HG03565 (cell line): ENCODE data around the gene ABCF2.

Experiments
- ATAC-seq: cut with Tn5 transposase; IDR thresholded peaks from one replicate; pipeline ENCODE4 v1.9.1; 2021; ENCODE audit warnings: mild to moderate bottlenecking, moderate library complexity; ENCODE audit not compliant: unreplicated experiment

ABCF2 gene

DNA sequence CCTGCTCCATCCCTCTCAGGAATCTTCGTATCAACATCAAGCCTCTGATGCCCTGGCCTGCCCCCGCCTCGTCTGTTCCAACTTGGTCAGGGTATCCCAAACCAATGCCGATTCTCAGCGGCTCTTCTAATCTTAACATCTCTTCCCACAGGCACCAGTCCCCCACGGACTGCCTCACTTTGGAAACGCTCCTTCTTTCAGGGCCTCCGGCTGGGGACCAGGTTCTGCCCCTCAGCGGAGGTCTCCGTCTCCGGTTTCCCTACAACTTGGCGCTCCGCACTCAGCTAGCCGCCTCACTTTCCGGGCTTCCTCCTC lies 488 bp downstream of the ABCF2 start:
- ATAC-seq = no peak

DNA sequence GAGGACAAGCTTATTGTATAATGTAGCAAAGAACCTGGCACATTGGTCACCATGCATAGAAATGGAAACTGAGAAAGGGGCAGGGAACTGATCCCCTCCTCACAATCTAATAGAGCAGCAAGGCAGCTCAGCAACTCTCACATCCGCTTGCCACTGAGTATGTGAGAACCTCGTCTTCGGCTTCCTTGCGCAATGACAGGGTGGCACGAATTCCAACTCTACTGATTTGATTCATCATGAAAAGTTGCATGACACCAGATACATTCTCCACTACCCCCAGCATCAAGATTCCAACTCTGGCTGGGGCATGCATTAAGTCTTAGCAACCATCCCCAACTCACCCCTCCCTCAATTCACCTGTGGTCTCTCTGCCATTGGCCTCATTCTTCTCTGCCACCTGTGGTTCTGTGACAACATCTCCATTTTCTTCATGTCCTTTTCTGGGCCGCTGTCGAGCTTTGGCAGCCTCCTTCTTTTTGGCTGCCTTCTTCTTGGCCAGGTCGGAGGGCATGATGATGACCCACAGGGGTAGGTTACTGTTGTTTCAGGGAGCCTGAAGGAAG lies 976 bp downstream of the ABCF2 start:
- ATAC-seq = no peak

DNA sequence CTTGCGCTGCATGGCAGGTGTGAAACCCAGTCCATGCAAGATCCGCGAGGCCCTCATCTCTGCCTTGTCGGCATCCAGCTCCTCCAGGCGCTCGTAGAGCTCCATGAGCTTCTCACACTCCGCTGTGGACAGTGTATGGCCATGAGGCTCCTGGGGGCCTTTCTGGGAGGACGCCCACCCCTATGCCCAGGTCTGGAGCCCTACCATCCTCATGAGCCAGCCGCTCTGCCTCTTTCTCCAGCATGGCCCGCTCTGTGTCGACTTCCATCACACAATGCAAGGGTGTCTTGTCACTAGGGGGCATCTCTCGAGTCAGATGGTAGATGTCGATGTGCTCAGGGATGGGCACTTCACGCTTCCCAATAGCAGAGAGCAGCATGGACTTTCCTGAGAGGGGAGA lies 3.3 kb downstream of the ABCF2 start:
- ATAC-seq = no peak

DNA sequence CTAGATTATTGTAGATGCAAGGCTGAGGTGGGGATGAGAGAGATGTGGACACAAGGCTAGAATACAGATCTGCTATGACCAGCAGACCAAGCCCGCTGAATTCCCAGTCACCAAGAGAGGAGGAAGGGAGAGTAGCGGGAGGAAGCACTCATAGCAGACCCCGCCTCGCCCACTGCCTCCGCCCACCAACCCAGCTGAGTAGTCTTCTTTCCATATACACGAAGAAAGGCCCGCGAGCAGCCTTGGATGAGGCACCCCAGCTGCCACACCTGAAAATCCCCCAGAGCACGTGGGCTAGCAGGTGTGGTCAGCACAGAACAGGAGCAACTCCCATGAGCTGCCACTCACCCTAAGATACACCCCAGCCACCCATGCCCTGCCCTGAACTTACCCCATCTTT lies 8.8 kb downstream of the ABCF2 start:
- no peak for ATAC-seq

DNA sequence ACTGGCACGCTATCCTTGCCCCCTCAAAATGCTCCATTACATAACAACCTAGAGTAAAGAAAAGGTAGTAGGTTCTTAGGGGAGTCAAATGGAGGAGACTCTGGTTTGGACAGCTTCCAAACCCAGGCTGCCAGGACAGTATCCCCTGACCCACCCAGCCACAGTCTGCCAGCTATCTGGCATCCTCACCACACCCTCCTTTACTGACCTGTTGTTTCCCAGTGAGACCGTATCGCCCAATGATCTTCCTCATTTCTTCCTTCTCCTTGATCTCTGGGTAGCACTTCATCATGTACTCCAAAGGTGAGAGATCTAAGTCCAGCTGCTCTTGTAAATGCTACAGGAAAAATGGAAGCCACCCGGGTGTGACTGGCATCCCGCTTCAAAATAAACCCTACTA lies 11.6 kb downstream of the ABCF2 start:
- ATAC-seq = no peak

DNA sequence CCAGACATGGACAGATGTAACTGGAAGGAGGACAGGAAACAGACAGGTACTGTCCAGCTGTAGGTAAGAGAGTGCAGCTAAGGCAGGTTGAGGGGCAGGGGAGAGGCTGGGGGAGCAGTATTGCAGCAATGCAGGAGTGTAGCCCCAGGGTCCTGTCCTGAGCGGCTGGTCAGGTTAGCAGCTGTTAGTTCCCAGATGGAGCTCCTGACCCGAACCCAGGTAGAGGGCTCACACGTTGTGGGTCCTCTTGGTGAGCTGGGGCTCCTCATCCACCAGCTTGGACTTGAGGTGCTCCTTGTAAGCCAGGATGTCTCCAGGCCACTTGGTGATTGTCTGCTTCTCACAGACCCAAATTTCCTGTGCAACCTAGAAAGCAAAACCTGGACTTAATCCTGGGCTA lies 13.2 kb downstream of the ABCF2 start:
- no peak for ATAC-seq

DNA sequence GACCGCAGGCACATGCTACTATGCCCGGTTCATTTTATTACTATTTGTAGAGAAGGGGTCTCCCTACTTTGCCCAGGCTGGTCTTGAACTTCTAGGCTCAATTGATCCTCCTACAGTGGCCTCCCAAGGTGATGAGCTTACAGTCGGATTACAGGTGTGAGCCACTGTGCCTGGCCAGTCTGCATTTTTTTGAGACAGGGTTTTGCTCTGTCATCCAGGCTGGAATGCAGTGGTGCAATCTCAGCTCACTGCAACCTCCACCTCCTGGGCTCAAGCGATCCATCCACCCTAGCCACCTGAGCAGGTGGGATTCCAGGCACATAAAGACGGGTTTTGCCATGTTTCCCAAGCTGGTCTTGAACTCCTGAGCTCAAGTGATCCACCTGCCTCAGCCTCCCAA lies 14.4 kb downstream of the ABCF2 start:
- ATAC-seq = no peak

DNA sequence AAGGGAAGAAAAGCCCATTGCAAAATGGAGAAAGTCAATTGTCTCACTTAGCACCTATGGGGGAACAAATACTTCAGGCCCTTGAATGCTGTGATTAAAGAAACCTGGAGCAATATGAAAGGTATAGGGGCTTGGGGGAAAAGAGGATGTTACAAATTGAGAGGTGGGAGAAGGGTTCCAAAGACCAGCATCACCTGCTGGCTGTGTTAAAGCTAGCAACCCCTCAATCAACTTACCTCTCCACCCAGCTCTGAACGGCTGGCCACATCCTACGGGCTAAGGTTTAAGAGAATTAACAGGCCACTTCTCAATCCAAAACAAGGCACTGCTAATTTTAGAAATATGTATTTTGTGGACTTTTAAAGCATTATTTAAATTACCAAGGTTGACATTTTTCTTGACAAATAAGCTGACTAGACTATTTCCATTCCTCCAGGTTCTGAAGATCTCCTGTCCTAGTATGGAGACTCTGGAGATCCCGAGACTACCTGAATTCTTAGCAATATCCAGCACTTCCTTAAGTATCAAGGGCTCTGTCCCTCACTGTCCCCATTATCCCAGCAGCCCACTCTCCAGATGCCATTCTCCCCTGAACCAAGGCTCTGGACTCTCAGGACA lies 15.7 kb downstream of the ABCF2 start:
- ATAC-seq = no peak

DNA sequence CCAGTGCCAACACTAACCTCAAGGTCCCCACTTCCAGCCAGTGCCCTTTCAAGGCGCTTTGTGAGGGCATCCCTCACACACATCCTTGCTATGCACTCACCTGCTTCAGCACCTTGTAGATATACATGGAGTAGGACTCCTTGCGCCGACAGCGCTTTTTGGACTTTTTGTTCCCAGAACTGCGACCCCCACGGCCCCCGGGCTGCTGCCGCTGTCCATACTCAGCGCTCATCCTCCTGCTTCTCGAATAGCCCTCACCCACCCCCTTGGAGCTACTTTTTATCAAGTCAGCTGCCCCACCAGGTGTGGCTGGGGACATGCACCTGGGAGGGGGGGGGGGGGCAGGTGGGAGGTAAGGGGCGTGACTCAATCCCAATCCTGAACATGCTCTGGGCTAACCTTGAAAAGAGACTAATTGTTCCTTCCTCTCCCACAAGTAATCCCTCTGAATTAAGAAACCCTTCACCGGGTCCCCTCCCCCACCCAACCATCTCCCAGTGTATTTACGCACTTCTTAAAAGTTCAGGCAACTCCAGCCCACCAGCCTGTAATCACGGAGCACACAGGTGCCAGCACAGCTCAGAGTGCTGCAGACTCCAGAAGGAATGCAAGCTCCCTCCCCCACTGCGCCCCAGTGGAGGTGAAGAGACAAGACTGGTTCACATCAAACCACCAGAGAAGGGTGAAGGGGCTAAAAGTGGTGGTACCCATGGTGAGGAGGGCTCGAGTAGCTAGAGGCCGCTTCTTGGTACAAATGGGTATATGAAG lies 16.7 kb downstream of the ABCF2 start, which contains the start of gene H2BK1:
Gene H2BK1, minus strand, starts transcription at position 402 of the 768 bp plus-strand sequence. Its CDS starts 170 bp downstream, at position 232.
- no peak for ATAC-seq

DNA sequence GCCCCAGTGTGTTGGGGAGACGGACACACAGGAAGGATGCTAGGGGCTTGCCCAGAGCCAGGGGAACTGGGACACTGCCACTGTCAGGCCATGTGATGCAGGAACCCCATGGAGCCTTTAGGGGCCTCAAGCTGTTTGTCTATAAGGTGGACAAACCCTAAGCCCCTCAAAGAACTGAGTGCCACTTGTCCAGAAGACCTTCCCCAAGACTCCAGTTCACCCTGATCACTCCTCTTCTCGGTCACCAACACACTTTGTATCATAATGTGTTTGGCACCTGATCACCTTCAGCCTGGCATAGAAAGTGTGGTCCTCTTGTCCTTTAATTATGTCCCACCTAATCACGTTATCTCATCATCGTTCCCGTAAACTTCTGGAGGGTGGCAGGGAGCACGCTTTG lies 17.4 kb downstream of the ABCF2 start:
- ATAC-seq = no peak

DNA sequence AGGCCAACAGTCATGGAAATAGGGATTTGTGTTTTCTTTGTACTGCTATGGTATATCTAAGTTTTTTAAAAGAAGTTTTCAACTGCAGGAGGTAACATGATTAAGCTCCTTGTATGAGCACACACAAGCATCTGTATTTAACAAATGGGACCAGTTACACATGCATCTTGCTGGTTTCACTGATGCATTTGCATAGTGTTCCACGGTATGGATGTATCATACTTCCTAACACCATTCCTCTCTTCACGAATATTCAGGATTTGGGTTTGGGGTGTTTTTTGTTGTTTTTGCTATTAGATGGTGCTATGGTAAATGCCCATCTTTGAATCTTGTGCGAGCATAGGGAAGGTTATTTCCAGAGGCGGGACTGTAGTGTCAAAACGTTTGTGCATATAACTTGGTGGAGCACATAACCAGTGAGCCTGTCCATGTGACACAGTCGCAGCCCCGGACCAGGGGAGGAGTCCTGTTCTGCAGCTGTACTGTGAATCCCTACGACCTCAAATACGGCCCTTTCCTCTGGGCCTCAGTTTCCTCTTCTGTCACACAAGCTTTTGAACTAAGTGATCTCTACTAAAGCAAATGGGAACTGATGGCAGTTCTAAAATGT lies 18.6 kb downstream of the ABCF2 start:
- ATAC-seq = no peak

DNA sequence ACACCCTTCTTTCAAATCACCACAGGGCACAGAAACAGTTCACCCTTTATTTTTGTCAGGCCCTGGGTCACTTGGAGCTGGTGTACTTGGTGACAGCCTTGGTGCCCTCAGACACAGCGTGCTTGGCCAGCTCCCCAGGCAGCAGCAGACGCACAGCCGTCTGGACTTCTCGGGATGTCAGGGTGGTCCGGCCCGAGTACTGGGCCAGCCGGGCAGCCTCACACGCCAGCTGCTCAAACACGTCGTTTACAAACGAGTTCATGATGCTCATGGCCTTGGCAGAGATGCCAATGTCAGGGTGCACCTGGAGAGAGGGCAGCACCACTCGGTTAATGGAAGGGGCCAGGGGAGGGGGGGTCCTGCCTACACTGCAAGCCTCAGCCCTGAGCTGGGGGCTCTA lies 19.2 kb downstream of the ABCF2 start:
- no peak for ATAC-seq

DNA sequence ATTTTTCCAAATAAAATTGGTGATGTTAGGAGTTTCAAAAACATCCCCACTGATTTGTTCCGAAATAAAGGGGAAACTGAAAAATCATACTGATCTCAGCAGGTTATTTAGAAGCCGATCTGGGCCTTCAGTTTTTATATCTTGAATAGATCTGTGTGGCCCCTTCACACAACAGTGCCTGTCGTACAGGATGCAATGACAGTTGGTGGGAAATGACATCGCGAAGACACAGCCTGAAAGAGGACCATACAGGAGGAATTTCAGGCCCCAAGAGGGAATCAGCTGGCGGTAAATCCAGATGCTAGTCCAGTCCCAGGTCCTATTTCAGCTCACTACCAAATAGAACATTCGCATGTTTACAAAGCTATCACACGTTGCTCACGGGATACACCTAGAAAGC lies 19.7 kb downstream of the ABCF2 start:
- no peak for ATAC-seq

DNA sequence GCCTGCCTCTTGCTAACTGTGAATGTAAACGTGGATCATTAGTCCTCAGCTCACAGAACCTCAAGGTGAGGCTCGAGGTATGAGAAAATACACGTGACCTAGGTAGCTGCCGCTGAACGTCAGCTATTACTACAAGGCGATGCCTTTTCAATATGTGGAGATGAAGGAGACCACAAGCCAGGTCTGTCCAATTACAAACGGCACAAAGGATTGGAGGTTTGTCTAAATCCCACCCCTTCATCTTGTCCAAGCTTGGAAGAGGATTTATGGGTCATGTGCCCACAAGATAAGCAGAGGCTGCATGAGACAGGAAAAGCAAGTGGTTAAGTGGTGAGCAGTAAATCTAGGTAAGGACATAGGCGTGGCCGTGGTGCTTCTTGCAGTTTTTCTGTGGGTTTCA lies 20.1 kb downstream of the ABCF2 start:
- no peak for ATAC-seq

DNA sequence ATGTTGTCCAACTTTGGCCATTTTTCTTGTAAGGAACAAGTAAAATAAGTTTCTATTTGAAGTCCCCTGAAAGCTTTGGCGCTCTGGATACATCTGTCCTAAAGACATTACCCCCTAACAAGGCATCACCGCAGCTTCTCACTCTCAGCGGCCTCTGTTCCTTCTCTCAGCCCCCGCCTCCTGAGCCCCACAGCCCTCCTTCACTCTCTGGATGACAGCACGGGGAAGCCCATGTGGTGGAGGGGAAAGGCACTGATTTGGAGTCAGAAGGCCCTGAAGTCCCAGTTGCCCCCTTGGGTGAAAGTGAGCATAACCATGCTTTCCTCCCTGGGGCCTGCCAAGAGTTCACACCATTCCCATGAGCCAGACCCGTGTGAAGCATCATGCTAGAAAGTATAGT lies 21.3 kb downstream of the ABCF2 start:
- no peak for ATAC-seq

DNA sequence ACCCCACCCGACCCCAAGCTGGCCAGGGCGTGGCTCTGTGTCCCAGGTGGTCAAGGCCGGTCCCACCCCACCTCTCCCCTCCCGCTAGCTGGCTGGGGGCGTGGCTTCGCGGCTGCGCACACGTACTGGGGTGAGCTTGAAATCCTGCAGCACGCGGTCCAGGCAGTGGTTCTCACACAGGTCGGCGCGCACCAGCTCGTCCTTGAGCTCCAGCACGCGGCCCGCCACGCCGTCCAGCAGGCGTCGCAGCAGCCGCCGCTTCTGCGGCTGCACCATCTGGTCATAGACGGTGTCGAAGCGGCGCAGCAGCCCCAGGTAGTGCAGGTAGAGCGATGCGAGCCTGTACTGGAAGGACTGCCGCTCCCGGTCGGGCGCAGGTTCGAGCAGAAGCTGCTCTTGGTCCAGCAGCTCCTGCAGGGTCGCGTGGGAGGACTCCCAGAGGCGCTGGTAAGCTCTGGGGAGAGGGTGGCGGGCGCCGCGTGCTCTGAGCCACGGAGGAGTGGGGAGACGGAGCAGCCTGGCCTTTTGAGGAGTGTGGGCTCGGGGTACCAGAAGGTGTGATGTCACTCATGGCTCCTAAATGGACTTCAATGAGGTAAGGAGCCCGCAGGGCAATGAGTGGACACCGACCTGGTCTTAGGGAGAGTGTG lies 22.5 kb downstream of the ABCF2 start:
- ATAC-seq = no peak

DNA sequence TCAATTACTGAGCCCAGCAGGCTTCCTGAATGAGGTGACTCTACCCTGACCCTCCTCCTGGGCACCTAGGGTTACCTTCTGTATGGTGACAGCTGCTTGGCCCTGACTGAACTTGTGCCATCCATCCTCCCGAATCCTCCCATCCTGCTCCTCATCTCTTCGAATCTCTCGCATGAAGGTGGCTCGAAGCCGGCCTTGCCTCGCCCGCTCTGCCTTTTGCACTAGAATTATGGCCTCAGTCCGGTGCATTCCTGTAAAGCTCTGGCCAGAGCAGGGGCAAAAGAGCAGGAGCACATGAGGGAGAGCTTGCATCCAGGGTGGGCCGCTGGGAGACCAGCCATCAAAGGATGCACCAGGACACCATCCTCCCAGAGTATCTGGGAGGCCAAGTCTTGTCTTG lies 24.2 kb downstream of the ABCF2 start:
- ATAC-seq = no peak

DNA sequence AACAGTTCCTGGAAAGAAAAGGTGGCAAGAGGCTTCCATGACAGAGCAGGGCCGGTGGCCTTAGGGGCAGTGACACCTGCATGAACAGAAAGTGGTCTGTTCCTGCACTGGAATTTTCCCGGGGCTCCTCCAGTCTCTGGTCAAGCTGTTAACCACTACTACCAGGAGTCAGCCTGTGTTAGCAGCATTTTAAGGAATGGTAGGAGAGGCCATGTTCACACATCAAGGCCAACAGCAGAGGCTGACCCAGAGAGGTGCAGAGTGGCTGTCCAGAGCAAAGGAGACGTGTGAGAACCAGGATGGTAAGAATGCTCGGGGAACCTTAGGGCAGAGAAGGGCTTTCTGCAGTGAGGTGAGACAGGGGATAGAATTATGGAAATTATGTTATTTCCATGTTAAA lies 25.3 kb downstream of the ABCF2 start:
- ATAC-seq = no peak

DNA sequence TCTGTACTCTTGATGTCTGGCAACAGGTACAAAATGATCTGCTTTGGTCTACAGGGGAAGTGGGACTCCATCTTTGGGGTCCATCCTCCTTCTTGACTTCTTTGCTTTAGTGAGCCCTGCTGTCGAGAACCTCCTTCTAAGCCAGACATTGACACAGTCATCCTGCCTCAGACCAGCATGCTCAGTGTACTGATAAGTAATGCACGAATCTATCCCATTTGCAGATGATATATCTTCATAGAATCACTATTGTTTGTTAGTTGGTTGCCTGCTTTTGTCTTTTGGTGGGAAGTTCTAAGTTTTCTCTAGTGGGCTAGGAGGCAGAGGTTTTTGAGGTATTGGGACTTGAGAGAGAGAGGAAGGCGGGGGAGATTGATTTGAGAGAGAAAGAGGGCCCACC lies 25.7 kb downstream of the ABCF2 start:
- no peak for ATAC-seq

DNA sequence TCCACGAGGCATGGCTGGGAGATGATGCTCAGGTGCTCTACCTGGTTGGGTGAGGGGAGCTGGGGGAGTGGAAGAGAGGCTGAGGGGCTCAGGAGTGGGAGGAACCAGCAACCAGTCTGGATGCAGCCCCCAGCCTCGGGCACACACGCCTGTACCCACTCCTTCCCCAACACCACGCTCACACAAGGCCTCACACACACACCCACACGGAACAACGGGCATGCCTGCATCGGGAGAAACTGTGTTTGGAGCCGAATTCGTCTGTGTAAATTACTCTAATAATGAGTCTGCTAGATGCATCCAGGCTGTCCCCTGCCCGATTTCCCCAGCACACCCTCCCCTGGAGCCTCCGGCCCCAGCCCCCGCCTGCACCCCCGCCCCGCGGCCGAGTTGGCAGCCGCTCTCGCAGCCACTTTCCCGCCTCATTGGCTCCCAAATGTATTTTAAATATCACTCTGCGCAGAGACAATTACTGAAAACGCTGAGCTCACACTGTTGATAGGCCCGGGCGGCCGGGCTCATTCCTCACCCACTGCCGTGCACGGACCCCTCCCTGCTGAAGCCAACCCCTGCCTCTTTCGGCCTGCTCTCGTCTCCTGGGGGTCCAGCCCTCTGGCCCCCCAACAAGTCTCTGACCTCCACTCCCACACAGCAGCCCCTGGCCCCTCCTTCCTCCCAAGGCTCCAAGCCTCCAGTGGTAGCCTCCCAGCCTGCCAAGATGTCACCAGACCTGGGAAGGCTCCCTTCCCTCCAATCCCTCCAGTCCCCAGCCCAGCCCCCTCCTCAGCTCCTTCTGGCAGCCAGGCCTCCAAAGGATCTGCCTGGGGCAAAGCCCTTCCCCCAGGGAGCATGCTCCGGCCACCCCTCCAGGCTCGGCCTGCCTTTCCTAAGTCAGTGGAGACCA lies 27.8 kb downstream of the ABCF2 start:
- no peak for ATAC-seq

DNA sequence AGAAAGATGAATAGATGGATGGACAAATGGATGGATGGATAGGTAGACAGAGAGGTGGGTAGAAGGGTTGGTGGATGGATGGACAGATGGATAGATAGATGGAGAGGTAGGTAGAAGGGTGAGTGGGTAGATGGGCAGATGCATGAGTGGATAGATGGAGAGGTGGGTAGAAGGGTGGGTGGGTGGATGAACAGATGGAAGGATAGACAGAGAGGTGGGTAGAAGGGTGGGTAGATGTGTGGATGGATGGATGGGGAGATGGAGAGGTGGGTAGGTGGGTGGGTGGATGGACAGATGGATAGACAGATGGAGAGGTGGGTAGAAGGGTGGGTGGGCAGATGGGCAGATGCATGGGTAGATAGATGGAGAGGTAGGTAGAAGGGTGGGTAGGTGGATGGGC lies 29.1 kb downstream of the ABCF2 start:
- ATAC-seq = no peak
